ENCODE measurements around the gene CDRT15. TPM values are rescaled to one million over a fixed set of nuclear protein-coding genes. Genes with fewer than 3 reads are reported as not detected.
"Not testable (repeated sequence)": the region's sequence is repeated elsewhere in the genome, so short reads cannot be mapped to it uniquely, and the experiment has no call there.

Gene CDRT15
- total RNA-seq, 1 donor from 2014 or later: not detected

- H3K27me3 ChIP-seq: no peaks in the 10 kb centered on the region
- ATAC-seq: no peak
- H3K27ac ChIP-seq: no peak overlapping the region
- intact Hi-C loops (cut with DNase I): no loop called here
- no peak for DNase-seq
- no peaks in the 10 kb centered on the region for H3K9me3 ChIP-seq
- H3K36me3 ChIP-seq: no peaks in the 10 kb centered on the region
- no peaks in the 10 kb centered on the region for H3K4me1 ChIP-seq
- no peak overlapping the region for H3K4me3 ChIP-seq
- TF ChIP-seq, protein P1, sequence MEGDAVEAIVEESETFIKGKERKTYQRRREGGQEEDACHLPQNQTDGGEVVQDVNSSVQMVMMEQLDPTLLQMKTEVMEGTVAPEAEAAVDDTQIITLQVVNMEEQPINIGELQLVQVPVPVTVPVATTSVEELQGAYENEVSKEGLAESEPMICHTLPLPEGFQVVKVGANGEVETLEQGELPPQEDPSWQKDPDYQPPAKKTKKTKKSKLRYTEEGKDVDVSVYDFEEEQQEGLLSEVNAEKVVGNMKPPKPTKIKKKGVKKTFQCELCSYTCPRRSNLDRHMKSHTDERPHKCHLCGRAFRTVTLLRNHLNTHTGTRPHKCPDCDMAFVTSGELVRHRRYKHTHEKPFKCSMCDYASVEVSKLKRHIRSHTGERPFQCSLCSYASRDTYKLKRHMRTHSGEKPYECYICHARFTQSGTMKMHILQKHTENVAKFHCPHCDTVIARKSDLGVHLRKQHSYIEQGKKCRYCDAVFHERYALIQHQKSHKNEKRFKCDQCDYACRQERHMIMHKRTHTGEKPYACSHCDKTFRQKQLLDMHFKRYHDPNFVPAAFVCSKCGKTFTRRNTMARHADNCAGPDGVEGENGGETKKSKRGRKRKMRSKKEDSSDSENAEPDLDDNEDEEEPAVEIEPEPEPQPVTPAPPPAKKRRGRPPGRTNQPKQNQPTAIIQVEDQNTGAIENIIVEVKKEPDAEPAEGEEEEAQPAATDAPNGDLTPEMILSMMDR (IDR thresholded peaks at IDR 0.05): no peak
These were observed 31.6 kb upstream of the CDRT15 start for GRCh38 chr17:14268264-14268663.

DNA sequence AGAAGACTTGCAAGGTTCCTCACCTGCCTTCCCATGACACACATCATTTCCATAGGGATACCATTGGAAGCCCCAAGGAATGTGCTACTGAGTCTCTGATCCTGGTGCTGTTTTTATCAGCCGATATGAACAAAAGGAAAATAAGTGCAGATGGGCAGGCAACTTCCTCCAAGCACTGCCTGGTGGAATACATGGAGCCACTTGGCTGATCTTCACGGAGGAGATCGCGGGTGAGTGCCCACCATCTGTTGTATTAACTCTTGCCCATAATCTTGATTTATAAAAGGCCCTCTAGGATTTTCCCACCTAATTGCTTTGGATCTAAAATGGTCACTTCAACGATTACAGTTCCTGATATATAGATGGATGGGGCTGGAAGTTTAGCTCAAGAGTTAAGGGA lies 24.7 kb upstream of the CDRT15 start:
- Histone ChIP-seq H3K9me3 (no peaks in the 10 kb centered on the region), H3K36me3 (no peaks in the 10 kb centered on the region), H3K27me3 (no peaks in the 10 kb centered on the region), H3K27ac (no peak overlapping the region), H3K4me1 (no peaks in the 10 kb centered on the region), H3K4me3 (no peak overlapping the region)
- intact Hi-C loops (cut with DNase I): no loop called here
- DNase-seq: no peak
- TF ChIP-seq, protein P1 (IDR thresholded peaks at IDR 0.05): no peak
- ATAC-seq: no peak

- no peak for ATAC-seq
- no peaks in the 10 kb centered on the region for H3K9me3 ChIP-seq
- H3K4me3 ChIP-seq: no peak overlapping the region
- TF ChIP-seq, protein P1 (IDR thresholded peaks at IDR 0.05): no peak
- no peaks in the 10 kb centered on the region for H3K27me3 ChIP-seq
- intact Hi-C loops (cut with DNase I): no loop called here
- H3K4me1 ChIP-seq: no peaks in the 10 kb centered on the region
- H3K27ac ChIP-seq: no peak overlapping the region
- no peaks in the 10 kb centered on the region for H3K36me3 ChIP-seq
- DNase-seq: no peak
These were observed 9.0 kb upstream of the CDRT15 start for GRCh38 chr17:14245629-14246028.

GRCh38 chr17:14245002-14245401 lies 8.3 kb upstream of the CDRT15 start:
- no peak for DNase-seq
- Histone ChIP-seq H3K9me3 (no peaks in the 10 kb centered on the region), H3K4me3 (no peak overlapping the region), H3K27me3 (no peaks in the 10 kb centered on the region), H3K36me3 (no peaks in the 10 kb centered on the region), H3K27ac (no peak overlapping the region), H3K4me1 (no peaks in the 10 kb centered on the region)
- ATAC-seq: no peak
- intact Hi-C loops (cut with DNase I): no loop called here
- TF ChIP-seq, protein P1 (IDR thresholded peaks at IDR 0.05): no peak

DNA sequence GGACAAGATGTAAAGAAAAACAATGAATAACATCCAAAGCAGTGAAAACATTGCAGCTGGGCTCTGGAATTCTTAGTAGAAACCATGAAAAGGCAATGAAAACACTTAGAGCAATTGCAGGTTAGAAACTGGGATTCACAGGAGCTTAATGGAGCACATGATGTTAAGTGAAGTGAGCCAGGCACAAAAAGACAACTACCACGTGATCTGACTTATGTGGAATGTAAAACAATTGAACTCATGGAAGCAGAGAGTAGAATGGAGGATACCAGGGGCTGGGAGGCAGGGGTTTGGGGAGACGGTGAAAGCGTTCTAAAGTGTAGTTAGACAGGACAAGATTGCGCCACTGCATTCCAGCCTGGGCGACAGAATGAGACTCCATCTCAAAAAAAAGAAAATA lies 2.6 kb upstream of the CDRT15 start:
- intact Hi-C loops (cut with DNase I); DNase-seq; H3K4me1 ChIP-seq; ATAC-seq; H3K4me3 ChIP-seq; H3K27me3 ChIP-seq; H3K36me3 ChIP-seq; H3K9me3 ChIP-seq; H3K27ac ChIP-seq: not testable (repeated sequence)

DNA sequence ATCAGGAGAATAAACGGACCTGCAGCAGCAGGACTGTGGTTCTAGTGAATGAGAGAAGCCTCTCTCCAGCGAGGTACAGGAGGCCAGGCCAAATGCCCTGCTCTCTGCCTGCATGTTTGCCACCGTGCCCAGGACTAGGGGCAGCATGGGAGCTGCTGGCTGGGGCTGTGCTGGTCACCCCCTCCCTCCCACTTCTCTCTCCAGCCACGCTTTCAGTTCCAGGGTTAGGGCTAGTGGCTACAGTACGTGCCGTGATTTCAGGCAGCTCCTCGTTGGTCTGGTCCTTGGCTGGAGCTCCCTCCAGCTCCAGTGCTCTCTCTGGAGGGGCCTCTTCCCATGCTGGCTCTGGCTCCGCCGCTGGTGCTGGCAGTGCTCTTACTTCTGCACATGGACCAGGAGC lies 630 bp downstream of the CDRT15 start:
- H3K4me3 ChIP-seq; H3K9me3 ChIP-seq; H3K27ac ChIP-seq; DNase-seq; H3K36me3 ChIP-seq; intact Hi-C loops (cut with DNase I); H3K4me1 ChIP-seq; H3K27me3 ChIP-seq: not testable (repeated sequence)
- peak; percentile 23 for ATAC-seq

DNA sequence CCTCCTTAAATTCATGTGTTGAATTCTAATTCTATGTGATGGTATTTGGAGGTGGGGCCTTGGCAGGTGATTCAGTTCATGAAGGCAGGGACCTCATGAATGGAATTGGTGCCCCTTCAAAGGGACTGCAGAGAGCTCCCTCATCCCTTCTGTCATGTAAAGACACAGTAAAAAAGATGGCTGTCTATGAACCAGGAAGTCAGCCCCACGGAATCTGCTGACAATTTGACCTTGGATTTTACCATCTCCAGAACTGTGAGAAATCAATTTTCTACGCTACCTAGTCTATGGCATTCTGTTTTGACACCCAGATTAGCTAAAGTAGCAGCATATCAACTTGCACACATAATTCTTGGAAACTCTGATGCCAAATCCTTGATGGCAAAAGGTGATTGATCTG lies 1.6 kb downstream of the CDRT15 start:
- intact Hi-C loops (cut with DNase I); DNase-seq; H3K9me3 ChIP-seq; ATAC-seq; H3K27ac ChIP-seq; H3K4me3 ChIP-seq; H3K4me1 ChIP-seq; H3K36me3 ChIP-seq; H3K27me3 ChIP-seq: not testable (repeated sequence)

- H3K9me3 ChIP-seq; intact Hi-C loops (cut with DNase I); H3K27me3 ChIP-seq; H3K36me3 ChIP-seq; H3K4me1 ChIP-seq; H3K4me3 ChIP-seq; DNase-seq; H3K27ac ChIP-seq; ATAC-seq: not testable (repeated sequence)
These were observed 5.5 kb downstream of the CDRT15 start for GRCh38 chr17:14231187-14231586.

Measured in upper lobe of right lung (tissue), 1 donor.